Transverse colon (tissue), 4 donors: ENCODE data around the gene SMAP2. TPM values are rescaled to one million over a fixed set of nuclear protein-coding genes. Genes with fewer than 3 reads are reported as not detected.

Source experiments
- DNase-seq: peaks from one replicate; pipeline ENCODE4 v3.0.0-alpha.2; 2019
- H3K27ac ChIP-seq, 4 donors: fragments of 200-600 bp; sonication (generic); 2 replicates each; pipeline ENCODE4 v1.5.1; 2016 to 2018; ENCODE audit warnings: inconsistent platforms in 4 of 4
- H3K27me3 ChIP-seq: fragments of 200-600 bp; sonication (generic); 2 replicates; pipeline ENCODE4 v1.5.1; 2017; ENCODE audit warnings: inconsistent platforms
- H3K36me3 ChIP-seq, 4 donors: fragments of 200-600 bp; sonication (generic); 2 replicates each; pipeline ENCODE4 v1.5.1; 2017 to 2019; ENCODE audit warnings: inconsistent platforms in 4 of 4
- H3K4me1 ChIP-seq, 4 donors: fragments of 200-600 bp; sonication (generic); 2 replicates each; pipeline ENCODE4 v1.5.1; 2017 to 2020; ENCODE audit warnings: inconsistent platforms in 4 of 4
- H3K4me3 ChIP-seq, 4 donors: fragments of 200-600 bp; sonication (generic); 1 replicate in 1 of 4; 2 replicates in 3 of 4; pipeline versions ENCODE4 v1.5.1 to v1.6.1; 2017 to 2019; ENCODE audit warnings: inconsistent platforms in 4 of 4
- H3K9me3 ChIP-seq, 2 donors: fragments of 200-600 bp; sonication (generic); 2 replicates each; pipeline ENCODE4 v1.5.1; 2017 to 2019; ENCODE audit warnings: inconsistent platforms in 2 of 2
- EP300 ChIP-seq: sonication (generic); formaldehyde crosslinking; IDR thresholded peaks from one replicate; pipeline ENCODE4 v1.6.1; 2017; ENCODE audit warnings: antibody characterized with exemption, low read depth
- POLR2A ChIP-seq: fragments of 450-650 bp; IDR thresholded peaks from one replicate; pipeline ENCODE4 v1.6.1; 2016; ENCODE audit warnings: antibody characterized with exemption, mild to moderate bottlenecking, moderate library complexity
- POLR2AphosphoS5 ChIP-seq, 3 donors: sonication (generic); formaldehyde crosslinking; IDR thresholded peaks; one replicate each; pipeline ENCODE4 v1.6.1; 2016; ENCODE audit warnings: antibody characterized with exemption in 3 of 3
- WGBS, 2 donors: methylation state at CpG; one replicate each; pipeline ENCODE4 v1.1.5; 2018; ENCODE audit warnings: low coverage in 1 of 2; 5-methylcytosine and 5-hydroxymethylcytosine counted together
- in situ Hi-C, 4 donors: fragments of 200-750 bp; cut with MboI; loops; one replicate each; pipeline versions ENCODE4 v1.15.0 to v1.15.1; 2017; ENCODE audit warnings: low sequenced_read_pairs in 3 of 4, low pct_ligation_motif_present in 1 of 4, low pct_unique_long_range_greater_than_20kb in 1 of 4
- intact Hi-C: fragments of 100-400 bp; cut with DNase I; formaldehyde crosslinking; loops from one replicate; pipeline ENCODE4 v1.15.1; 2023; ENCODE audit warnings: low total_unique reads
- total RNA-seq, 4 donors: library from RNA; depleted of rRNA; stranded (reverse); fragments of >200 nt; gene quantifications; one replicate each; pipeline ENCODE4 v1.1.0, GENCODE V29; 2016
- TF ChIP-seq, protein P1 (sequence below), 5 experiments: fragments of 200-600 bp in 3 of 5; fragments of 450-650 bp in 2 of 5; sonication (generic) in 3 of 5; IDR thresholded peaks; 1 replicate in 2 of 5; 2 replicates in 3 of 5; pipeline ENCODE4 v1.5.1; 2016 to 2017; ENCODE audit warnings: antibody characterized with exemption in 5 of 5, inconsistent platforms in 3 of 5, mild to moderate bottlenecking in 2 of 5, moderate library complexity in 1 of 5

Gene SMAP2
- total RNA-seq, 4 donors from 2014 or later = 20.1 to 47.0 (median 33.8) TPM

- no peak overlapping the region for H3K27ac ChIP-seq
- intact Hi-C loops = no loop called here
- in situ Hi-C loops = loop anchor here in 1 of 4 donors (25.0 kb wide), 1 partner anchor 287 kb away; no protein-coding TSS in a partner anchor
- H3K36me3 ChIP-seq = peaks cover 0 to 7% (median 2%) of the 10 kb centered on the region in 4 donors
- H3K27me3 ChIP-seq = no peaks in the 10 kb centered on the region
- no peak for DNase-seq
- H3K4me1 ChIP-seq = peaks cover 0 to 8% (median 0%) of the 10 kb centered on the region in 4 donors
- H3K4me3 ChIP-seq = no peak overlapping the region
- no peak for TF ChIP-seq POLR2AphosphoS5 (IDR thresholded peaks at IDR 0.05)
- TF ChIP-seq EP300 = no peak
- TF ChIP-seq, protein P1, sequence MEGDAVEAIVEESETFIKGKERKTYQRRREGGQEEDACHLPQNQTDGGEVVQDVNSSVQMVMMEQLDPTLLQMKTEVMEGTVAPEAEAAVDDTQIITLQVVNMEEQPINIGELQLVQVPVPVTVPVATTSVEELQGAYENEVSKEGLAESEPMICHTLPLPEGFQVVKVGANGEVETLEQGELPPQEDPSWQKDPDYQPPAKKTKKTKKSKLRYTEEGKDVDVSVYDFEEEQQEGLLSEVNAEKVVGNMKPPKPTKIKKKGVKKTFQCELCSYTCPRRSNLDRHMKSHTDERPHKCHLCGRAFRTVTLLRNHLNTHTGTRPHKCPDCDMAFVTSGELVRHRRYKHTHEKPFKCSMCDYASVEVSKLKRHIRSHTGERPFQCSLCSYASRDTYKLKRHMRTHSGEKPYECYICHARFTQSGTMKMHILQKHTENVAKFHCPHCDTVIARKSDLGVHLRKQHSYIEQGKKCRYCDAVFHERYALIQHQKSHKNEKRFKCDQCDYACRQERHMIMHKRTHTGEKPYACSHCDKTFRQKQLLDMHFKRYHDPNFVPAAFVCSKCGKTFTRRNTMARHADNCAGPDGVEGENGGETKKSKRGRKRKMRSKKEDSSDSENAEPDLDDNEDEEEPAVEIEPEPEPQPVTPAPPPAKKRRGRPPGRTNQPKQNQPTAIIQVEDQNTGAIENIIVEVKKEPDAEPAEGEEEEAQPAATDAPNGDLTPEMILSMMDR (IDR thresholded peaks at IDR 0.05) = no peak
- no peak for TF ChIP-seq POLR2A
- H3K9me3 ChIP-seq = no peaks in the 10 kb centered on the region
- 94 to 99% methylated on average over 6 of the region's 6 CpGs for WGBS, 2 donors
Measured at GRCh38 chr1:40423951-40424618, 50.6 kb downstream of the SMAP2 start.

DNA sequence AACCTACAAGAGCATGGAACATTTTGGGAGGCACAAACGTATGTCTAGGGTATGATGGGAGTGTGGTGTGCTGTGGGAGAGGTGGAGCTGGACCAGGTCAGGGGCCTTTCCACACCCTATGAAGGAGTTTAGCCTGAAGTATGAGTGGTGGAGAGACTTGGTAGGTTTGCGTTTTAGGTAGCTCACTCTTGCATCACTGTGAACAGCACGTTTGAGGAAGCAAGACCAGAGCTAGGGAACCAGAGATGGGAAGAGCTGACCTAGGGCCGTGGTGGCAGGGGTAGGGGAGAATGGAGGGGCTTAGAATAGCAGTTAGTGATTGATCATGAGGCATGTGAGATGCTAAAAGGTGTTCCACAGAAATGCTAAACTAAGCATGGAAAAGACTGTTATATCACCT, 51.7 kb downstream of the SMAP2 start:
- intact Hi-C loops = no loop called here
- Histone ChIP-seq H3K4me3 (no peak overlapping the region), H3K4me1 (peaks cover 0 to 8% (median 0%) of the 10 kb centered on the region in 4 donors), H3K36me3 (peaks cover 0 to 7% (median 2%) of the 10 kb centered on the region in 4 donors), H3K27me3 (no peaks in the 10 kb centered on the region), H3K9me3 (no peaks in the 10 kb centered on the region), H3K27ac (no peak overlapping the region)
- 66 to 78% methylated on average over 4 of the region's 4 CpGs for WGBS, 2 donors
- in situ Hi-C loops = loop anchor here in 1 of 4 donors (25.0 kb wide), 1 partner anchor 288 kb away; no protein-coding TSS in a partner anchor
- no peak for DNase-seq
- TF ChIP-seq, protein P1 (IDR thresholded peaks at IDR 0.05) = no peak
- no peak for TF ChIP-seq EP300
- no peak for TF ChIP-seq POLR2AphosphoS5 (IDR thresholded peaks at IDR 0.05)
- TF ChIP-seq POLR2A = no peak

- no peaks in the 10 kb centered on the region for H3K27me3 ChIP-seq
- in situ Hi-C loops = loop anchor here in 2 of 4 donors (10.0 to 25.0 kb wide), 2 partner anchors 287 to 294 kb away; no protein-coding TSS in a partner anchor
- H3K4me1 ChIP-seq = no peaks in the 10 kb centered on the region
- no peak for DNase-seq
- no peak overlapping the region for H3K4me3 ChIP-seq
- H3K27ac ChIP-seq = no peak overlapping the region
- intact Hi-C loops = no loop called here
- H3K9me3 ChIP-seq = no peaks in the 10 kb centered on the region
- TF ChIP-seq POLR2AphosphoS5 (IDR thresholded peaks at IDR 0.05) (no peak), POLR2A (no peak)
- TF ChIP-seq, protein P1 (IDR thresholded peaks at IDR 0.05) = no peak
- H3K36me3 ChIP-seq = no peaks in the 10 kb centered on the region
Measured at GRCh38 chr1:40431385-40431784, 57.9 kb downstream of the SMAP2 start.

DNA sequence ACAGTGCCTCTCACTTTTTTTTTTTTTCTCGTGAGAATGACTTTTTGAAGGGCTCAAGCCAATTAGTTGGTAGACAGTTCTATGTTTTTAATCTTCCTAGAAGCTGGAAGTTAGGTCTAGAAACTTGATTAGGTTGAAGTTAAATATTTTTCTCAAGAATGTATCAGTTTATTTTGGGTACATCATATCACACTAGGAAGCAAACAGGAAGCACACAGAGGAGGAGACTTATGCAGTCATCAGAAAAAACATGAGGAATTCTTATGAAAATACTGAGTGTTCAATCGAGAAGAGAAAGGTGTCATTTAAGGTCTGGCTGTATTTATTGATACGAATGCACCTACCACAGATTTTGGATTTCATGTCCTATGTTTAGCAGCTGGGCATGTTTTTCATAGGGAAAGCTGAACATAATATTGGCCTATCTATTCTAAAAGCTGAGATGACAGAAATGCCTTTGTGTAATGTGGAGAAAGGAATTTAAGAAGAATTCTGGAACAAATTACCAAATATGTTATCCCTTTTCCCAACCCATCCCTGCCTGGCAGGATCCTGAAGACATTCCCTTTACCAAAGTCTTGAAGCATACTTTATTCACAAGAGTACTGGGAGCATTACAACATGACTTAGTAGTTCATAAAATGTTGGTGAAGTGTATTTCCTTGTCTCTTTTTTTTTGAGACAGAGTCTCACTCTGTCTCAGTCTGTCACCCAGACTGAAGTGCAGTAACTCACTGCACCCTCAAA, 59.3 kb downstream of the SMAP2 start:
- no peak for DNase-seq
- no peak overlapping the region for H3K27ac ChIP-seq
- in situ Hi-C loops = loop anchor here in 2 of 4 donors (10.0 to 25.0 kb wide), 2 partner anchors 288 to 296 kb away; no protein-coding TSS in a partner anchor
- H3K27me3 ChIP-seq = no peaks in the 10 kb centered on the region
- H3K36me3 ChIP-seq = no peaks in the 10 kb centered on the region
- TF ChIP-seq, protein P1 (IDR thresholded peaks at IDR 0.05) = no peak
- TF ChIP-seq EP300 = no peak
- 73 to 79% methylated on average over 3 of the region's 3 CpGs for WGBS, 2 donors
- intact Hi-C loops = no loop called here
- no peaks in the 10 kb centered on the region for H3K9me3 ChIP-seq
- no peaks in the 10 kb centered on the region for H3K4me1 ChIP-seq
- H3K4me3 ChIP-seq = no peak overlapping the region
